Vagina (tissue), 2 donors: ENCODE measurements around the gene RBM7.

Source experiments
- CTCF ChIP-seq, 3 experiments: fragments of 450-650 bp in 2 of 3; fragments of 200-600 bp in 1 of 3; sonication (generic) in 1 of 3; IDR thresholded peaks; one replicate each; pipeline ENCODE4 v1.5.1; 2017 to 2019; ENCODE audit warnings: antibody characterized with exemption in 3 of 3, mild to moderate bottlenecking in 2 of 3, moderate library complexity in 2 of 3
- POLR2A ChIP-seq, 2 donors: fragments of 450-650 bp; IDR thresholded peaks; one replicate each; pipeline ENCODE4 v1.6.1; 2017; ENCODE audit warnings: antibody characterized with exemption in 2 of 2, mild to moderate bottlenecking in 2 of 2, moderate library complexity in 2 of 2
- POLR2AphosphoS5 ChIP-seq, 2 donors: sonication (generic); formaldehyde crosslinking; IDR thresholded peaks; one replicate each; pipeline ENCODE4 v1.9.0; 2017; ENCODE audit warnings: antibody characterized with exemption in 2 of 2, mild to moderate bottlenecking in 2 of 2, low read depth in 1 of 2; ENCODE audit not compliant: insufficient read depth in 1 of 2

- TF ChIP-seq POLR2A (IDR thresholded peaks at IDR 0.05) (no peak), CTCF (IDR thresholded peaks at IDR 0.05) (no peak), POLR2AphosphoS5 (IDR thresholded peaks at IDR 0.05; ENCODE audit: insufficient read depth in 1 of 2, low read depth in 1 of 2) (no peak)
These were observed 39.8 kb downstream of the RBM7 start for GRCh38 chr11:114440121-114440860.
